GM12801 (cell line): ENCODE results near the gene DDX47.

Experiments used
- TF ChIP-seq, protein P1 (sequence below): IDR thresholded peaks from one replicate; pipeline ENCODE4 v1.5.1; 2011; ENCODE audit warnings: control low read depth; ENCODE audit not compliant: insufficient read length; ENCODE audit errors: extremely low read depth

DDX47 gene

DNA sequence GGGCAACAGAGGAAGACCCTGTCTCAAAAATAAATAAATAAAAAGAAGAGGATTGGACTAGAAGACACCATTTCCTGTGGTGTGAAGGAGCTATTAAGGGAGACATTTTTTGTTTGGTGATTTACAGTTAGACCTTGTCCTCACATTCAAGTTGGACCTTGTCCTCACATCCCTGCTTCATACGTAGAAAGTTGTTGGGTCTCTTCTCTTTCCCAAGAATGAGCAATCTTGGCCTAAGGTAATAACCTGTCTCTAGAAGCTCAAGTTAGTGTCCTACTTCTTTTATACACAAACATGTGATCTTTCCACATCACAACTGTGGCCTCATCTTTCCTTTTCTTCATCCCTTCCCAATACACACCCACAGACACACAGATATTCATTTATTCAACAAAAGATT is 14.7 kb upstream of the DDX47 start:
- TF ChIP-seq, protein P1, sequence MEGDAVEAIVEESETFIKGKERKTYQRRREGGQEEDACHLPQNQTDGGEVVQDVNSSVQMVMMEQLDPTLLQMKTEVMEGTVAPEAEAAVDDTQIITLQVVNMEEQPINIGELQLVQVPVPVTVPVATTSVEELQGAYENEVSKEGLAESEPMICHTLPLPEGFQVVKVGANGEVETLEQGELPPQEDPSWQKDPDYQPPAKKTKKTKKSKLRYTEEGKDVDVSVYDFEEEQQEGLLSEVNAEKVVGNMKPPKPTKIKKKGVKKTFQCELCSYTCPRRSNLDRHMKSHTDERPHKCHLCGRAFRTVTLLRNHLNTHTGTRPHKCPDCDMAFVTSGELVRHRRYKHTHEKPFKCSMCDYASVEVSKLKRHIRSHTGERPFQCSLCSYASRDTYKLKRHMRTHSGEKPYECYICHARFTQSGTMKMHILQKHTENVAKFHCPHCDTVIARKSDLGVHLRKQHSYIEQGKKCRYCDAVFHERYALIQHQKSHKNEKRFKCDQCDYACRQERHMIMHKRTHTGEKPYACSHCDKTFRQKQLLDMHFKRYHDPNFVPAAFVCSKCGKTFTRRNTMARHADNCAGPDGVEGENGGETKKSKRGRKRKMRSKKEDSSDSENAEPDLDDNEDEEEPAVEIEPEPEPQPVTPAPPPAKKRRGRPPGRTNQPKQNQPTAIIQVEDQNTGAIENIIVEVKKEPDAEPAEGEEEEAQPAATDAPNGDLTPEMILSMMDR: no peak

DNA sequence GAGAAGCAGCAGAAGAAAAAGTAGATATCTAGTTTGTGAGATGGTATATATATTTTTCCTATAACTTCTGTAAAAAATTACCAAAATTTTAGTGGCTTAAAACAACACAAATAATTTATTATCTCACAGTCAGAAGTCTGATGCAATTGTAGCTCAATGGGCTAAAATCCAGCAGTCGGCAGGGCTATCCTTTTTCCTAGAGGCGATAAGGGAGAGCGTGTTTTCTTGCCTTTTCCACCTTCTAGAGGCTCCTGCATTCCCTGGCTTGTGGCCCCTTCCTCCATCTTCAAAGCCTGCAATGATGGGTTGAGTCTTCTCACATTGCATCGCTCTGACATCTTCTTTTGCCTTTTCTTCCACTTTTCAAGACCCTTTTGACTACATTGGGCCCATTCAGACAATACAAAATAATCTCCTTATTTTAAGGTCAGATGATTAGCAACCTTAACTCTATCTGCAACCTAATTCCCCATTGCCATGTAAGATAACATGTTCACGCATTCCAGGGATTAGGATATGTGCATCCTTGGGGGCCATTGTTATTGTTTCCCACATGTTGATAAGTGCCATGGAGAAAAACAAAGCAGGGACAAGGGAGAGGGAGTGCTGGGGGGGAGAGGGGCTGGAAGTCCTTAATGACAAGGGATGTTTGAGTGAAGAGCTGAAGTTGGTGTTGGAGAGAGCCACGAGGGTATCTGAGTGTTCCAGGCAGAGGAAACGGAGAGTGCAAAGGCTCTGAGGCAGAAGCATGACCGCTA is 13.8 kb upstream of the DDX47 start:
- TF ChIP-seq, protein P1: no peak

DNA sequence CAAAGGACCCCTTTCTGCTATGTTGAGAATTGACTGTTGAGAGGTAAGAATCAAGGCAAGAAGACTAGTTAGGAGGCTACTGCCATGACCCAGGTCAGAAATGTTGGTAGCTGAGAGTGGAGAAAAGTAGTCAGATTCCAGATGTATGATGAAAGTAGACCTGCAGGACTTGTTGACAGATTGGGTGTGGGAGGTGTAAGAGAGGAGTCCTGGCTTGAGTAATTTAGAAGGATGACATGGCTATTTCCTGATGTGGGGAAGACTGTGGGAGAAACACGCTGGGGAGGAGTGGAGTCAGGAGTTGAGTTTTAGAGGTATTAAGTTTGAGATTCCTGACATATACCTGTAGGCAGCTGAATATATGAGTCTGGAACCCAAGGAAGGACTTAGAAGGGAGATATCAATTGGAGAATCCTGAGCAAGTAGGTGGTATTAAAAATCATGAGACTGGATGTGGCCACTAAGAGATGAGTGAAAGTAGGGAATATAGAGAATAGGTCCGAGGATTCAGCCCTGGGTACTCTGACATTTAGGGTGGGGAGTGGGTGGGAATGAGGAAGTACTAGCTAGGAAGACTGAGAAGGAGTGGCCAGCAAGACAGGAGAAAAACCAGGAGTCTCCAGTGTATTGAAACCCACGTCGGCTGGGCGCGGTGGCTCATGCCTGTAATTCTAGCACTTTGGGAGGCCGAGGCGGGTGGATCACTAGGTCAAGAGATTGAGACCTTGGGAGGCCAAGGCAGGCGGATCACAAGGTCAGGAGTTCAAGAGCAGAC is 12.6 kb upstream of the DDX47 start:
- TF ChIP-seq, protein P1: no peak

DNA sequence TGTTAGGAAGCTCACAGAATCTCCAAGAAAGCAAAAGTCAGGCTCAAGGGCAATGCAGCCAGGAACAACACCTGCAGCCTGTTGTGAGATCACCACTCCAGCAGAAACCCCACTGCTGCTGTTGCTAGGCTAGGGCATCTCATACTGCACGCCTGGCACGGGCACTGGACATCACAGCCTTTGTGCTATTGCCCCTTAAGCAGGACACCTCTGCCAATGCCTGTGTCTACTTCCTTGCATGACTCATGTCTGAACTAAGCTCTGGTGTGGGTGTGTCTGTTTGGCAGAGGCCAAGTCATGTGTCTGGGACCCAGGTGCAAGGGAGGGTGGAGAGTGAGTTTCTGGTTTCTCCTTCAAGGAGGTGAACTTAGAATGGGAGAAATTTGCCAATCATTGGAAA is 10.0 kb upstream of the DDX47 start:
- TF ChIP-seq, protein P1: no peak

DNA sequence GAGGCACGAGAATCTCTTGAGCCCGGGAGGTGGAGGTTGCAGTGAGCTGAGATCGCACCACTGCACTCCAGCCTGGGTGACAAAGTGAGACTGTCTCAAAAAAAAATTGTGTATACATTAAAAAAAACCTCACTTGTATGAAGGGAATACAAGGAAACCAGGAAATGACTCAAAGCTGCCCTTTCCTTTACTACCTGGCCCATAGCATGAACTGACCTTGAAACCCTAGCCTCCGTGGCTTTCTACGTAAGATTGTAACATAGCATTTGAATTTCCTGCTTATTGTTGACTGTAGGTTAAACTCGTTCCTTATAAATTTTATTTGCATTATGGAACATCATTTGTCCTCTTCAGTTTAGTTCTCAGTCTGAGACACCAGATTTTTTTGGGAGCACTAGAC is 9.1 kb upstream of the DDX47 start:
- TF ChIP-seq, protein P1: no peak

DNA sequence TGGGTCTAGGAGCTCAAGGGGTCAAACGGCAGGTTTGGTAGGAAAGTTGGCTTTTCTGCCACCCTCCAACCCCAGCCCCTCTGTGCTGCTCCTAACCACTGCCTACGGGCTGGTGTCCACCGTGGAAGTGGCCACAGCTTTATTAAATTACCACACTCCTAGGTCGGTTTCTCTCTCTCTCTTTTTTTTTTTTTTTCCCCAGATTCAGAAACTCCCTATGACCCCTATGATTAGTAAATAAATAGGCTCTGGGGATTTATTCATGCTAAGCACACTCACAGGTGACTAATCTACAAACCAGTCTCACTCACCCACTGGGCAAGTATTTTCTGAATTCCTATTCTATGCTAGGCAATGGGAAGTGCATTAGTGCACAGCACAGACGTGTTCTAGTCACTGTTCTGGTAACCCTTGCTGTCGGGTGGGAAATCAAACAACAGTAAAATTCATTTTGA is 8.7 kb upstream of the DDX47 start:
- TF ChIP-seq, protein P1: no peak

DNA sequence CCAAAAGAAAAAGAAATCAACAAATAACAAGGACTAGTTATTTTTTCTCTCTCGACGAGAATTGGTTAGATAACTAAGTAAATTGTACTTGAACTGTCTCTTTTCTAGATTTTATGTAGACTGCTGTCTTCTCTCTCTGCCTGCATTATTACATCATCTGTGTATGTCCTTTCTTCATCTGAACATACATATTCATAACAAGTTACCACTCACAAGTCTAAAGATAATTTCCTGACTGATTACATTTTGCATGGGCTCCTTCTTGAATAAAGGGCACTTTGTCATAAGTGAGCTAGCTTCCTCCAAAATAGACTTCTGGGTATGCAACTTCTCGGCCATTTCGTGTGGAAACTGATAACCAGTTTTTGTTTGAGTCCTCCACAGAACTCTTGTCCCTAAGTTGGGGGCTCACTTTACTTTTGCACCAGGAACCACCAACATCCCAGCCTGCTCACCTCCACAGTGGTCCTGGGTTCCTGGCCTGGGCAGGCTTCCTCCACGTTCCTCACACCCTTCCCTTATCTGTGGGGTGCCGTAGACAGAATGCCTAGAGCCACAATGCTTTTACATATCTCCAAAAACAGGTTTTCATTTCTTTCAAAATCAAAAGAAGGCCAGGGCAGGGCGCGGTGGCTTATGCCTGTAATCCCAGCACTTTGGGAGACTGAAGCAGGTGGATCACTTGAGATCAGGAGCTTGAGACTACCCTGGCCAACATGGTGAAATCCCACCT is 6.2 kb upstream of the DDX47 start:
- TF ChIP-seq, protein P1: no peak
